Vagina (tissue), 2 donors: ENCODE results near the gene SUPT3H. TPM values are rescaled to one million over a fixed set of nuclear protein-coding genes. Genes with fewer than 3 reads are reported as not detected.
"Not testable (repeated sequence)": the region's sequence is repeated elsewhere in the genome, so short reads cannot be mapped to it uniquely, and the experiment has no call there.

ENCODE experiments used
- DNase-seq, 2 donors: peaks; one replicate each; pipeline ENCODE4 v3.0.0-alpha.2; 2017; ENCODE audit errors: extremely low spot score in 2 of 2
- H3K27ac ChIP-seq: fragments of 200-600 bp; sonication (generic); one replicate; pipeline ENCODE4 v1.5.1; 2019
- H3K27me3 ChIP-seq: fragments of 200-600 bp; sonication (generic); one replicate; pipeline ENCODE4 v1.5.1; 2019
- H3K36me3 ChIP-seq, 2 donors: fragments of 200-600 bp; sonication (generic); one replicate each; pipeline ENCODE4 v1.5.1; 2017 to 2019
- H3K4me1 ChIP-seq: fragments of 200-600 bp; sonication (generic); one replicate; pipeline ENCODE4 v1.5.1; 2019
- H3K4me3 ChIP-seq, 2 donors: fragments of 200-600 bp; sonication (generic); 1 replicate in 1 of 2; 2 replicates in 1 of 2; pipeline ENCODE4 v1.5.1; 2016 to 2019
- H3K9me3 ChIP-seq: fragments of 200-600 bp; sonication (generic); one replicate; pipeline ENCODE4 v1.5.1; 2019
- POLR2A ChIP-seq, 2 donors: fragments of 450-650 bp; IDR thresholded peaks; one replicate each; pipeline ENCODE4 v1.6.1; 2017; ENCODE audit warnings: antibody characterized with exemption in 2 of 2, mild to moderate bottlenecking in 2 of 2, moderate library complexity in 2 of 2
- POLR2AphosphoS5 ChIP-seq, 2 donors: sonication (generic); formaldehyde crosslinking; IDR thresholded peaks; one replicate each; pipeline ENCODE4 v1.9.0; 2017; ENCODE audit warnings: antibody characterized with exemption in 2 of 2, mild to moderate bottlenecking in 2 of 2, low read depth in 1 of 2; ENCODE audit not compliant: insufficient read depth in 1 of 2
- intact Hi-C: fragments of 100-400 bp; cut with DNase I; formaldehyde crosslinking; loops from one replicate; pipeline ENCODE4 v1.15.1; 2023
- total RNA-seq: library from RNA; depleted of rRNA; stranded (reverse); fragments of >200 nt; gene quantifications from one replicate; pipeline ENCODE4 v1.2.3, GENCODE V29; 2016
- TF ChIP-seq, protein P1 (sequence below), 3 experiments: fragments of 450-650 bp in 2 of 3; fragments of 200-600 bp in 1 of 3; sonication (generic) in 1 of 3; IDR thresholded peaks; one replicate each; pipeline ENCODE4 v1.5.1; 2017 to 2019; ENCODE audit warnings: antibody characterized with exemption in 3 of 3, mild to moderate bottlenecking in 2 of 3, moderate library complexity in 2 of 3

The SUPT3H gene
- total RNA-seq, 1 donor from 2014 or later = 4.2 TPM

DNA sequence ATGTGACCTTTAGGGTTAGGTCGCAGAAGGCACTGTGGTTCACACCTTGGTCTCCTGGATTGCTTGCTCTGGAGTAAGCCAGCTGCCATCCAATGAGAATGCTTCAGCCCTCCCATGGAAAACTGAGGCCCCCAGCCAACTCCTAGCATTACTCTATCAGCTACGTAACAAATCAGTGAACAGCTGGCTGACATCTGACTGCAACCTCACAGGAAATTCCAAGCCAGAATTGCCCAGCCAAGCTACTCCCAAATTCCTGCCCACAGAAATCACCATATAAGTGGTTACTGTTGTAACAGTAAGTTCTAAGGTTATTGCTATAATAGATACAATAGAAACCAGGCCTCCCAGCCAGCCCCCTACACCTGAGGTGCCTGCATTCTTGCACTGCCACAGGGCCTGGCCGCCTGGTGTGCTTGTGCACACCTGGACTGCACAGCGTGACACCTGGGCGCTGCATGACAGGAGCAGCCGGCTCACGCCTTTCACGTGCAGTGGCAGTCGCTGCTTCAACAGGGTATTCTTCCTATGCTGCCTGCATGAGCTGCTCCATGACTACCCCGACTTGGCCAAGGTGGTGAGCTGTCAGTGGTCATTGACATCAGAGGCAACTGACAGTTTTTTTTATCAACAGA, 479.3 kb downstream of the SUPT3H start:
- H3K4me3 ChIP-seq = no peak overlapping the region
- H3K4me1 ChIP-seq = no peaks in the 10 kb centered on the region
- intact Hi-C loops = no loop called here
- no peaks in the 10 kb centered on the region for H3K9me3 ChIP-seq
- DNase-seq = no peak
- H3K27me3 ChIP-seq = no peaks in the 10 kb centered on the region
- no peak overlapping the region for H3K27ac ChIP-seq
- no peaks in the 10 kb centered on the region for H3K36me3 ChIP-seq
- TF ChIP-seq POLR2AphosphoS5 (IDR thresholded peaks at IDR 0.05; ENCODE audit: insufficient read depth in 1 of 2, low read depth in 1 of 2) (no peak), POLR2A (IDR thresholded peaks at IDR 0.05) (no peak)
- TF ChIP-seq, protein P1, sequence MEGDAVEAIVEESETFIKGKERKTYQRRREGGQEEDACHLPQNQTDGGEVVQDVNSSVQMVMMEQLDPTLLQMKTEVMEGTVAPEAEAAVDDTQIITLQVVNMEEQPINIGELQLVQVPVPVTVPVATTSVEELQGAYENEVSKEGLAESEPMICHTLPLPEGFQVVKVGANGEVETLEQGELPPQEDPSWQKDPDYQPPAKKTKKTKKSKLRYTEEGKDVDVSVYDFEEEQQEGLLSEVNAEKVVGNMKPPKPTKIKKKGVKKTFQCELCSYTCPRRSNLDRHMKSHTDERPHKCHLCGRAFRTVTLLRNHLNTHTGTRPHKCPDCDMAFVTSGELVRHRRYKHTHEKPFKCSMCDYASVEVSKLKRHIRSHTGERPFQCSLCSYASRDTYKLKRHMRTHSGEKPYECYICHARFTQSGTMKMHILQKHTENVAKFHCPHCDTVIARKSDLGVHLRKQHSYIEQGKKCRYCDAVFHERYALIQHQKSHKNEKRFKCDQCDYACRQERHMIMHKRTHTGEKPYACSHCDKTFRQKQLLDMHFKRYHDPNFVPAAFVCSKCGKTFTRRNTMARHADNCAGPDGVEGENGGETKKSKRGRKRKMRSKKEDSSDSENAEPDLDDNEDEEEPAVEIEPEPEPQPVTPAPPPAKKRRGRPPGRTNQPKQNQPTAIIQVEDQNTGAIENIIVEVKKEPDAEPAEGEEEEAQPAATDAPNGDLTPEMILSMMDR (IDR thresholded peaks at IDR 0.05) = no peak

DNA sequence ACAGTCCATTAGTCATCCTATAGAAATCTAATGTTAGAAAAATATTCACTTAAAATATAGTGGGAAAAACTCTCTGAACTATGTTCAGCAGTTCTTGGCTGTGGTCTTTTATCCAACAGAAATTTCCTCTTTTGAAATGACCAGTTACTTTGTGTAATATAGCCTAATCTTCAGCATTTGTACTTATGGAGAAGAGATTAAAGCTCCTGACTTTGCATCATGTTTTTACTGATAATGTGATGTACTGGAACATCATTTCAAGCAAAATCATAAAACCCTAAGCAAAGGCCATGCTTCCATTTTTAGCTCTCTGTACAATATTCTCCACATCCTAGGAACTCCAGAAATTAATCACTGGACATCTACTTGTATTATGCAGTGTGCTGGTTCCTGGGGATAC, 480.4 kb downstream of the SUPT3H start:
- H3K4me1 ChIP-seq = no peaks in the 10 kb centered on the region
- H3K27me3 ChIP-seq = no peaks in the 10 kb centered on the region
- no peak for DNase-seq
- H3K9me3 ChIP-seq = no peaks in the 10 kb centered on the region
- intact Hi-C loops = no loop called here
- TF ChIP-seq, protein P1 (IDR thresholded peaks at IDR 0.05) = no peak
- no peak for TF ChIP-seq POLR2A (IDR thresholded peaks at IDR 0.05)
- no peak for TF ChIP-seq POLR2AphosphoS5 (IDR thresholded peaks at IDR 0.05; ENCODE audit: insufficient read depth in 1 of 2, low read depth in 1 of 2)
- no peak overlapping the region for H3K4me3 ChIP-seq
- no peaks in the 10 kb centered on the region for H3K36me3 ChIP-seq
- H3K27ac ChIP-seq = no peak overlapping the region

- Histone ChIP-seq H3K27me3 (no peaks in the 10 kb centered on the region), H3K36me3 (no peaks in the 10 kb centered on the region), H3K9me3 (no peaks in the 10 kb centered on the region), H3K4me1 (no peaks in the 10 kb centered on the region), H3K4me3 (no peak overlapping the region), H3K27ac (no peak overlapping the region)
- TF ChIP-seq POLR2AphosphoS5 (IDR thresholded peaks at IDR 0.05; ENCODE audit: insufficient read depth in 1 of 2, low read depth in 1 of 2) = no peak
- DNase-seq = no peak
- intact Hi-C loops = no loop called here
These were observed 481.0 kb downstream of the SUPT3H start for GRCh38 chr6:44896701-44897100.

DNA sequence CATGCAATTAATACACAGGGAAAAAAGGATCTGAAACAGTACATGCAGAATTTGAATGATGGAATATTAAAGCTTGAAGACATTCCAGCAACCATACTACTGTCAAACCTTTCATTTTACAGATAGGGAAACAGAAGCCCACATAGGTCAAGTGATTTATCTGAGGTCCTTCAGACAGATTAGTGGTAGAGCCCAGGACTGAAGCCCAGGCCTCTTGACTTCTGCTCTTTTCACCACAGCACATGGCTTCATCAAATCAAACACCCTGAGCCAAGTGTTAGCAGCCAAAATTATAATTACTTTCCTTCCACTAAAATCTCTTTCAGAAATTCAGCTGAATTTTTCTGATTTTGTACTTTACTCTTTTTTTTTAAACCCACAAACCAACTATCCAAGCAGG, 485.2 kb downstream of the SUPT3H start:
- TF ChIP-seq POLR2AphosphoS5 (IDR thresholded peaks at IDR 0.05; ENCODE audit: insufficient read depth in 1 of 2, low read depth in 1 of 2) = no peak
- TF ChIP-seq, protein P1 (IDR thresholded peaks at IDR 0.05) = no peak
- no peak for TF ChIP-seq POLR2A (IDR thresholded peaks at IDR 0.05)
- DNase-seq = no peak
- Histone ChIP-seq H3K27ac (no peak overlapping the region), H3K9me3 (no peaks in the 10 kb centered on the region), H3K4me1 (no peaks in the 10 kb centered on the region), H3K4me3 (no peak overlapping the region), H3K36me3 (no peaks in the 10 kb centered on the region), H3K27me3 (no peaks in the 10 kb centered on the region)
- intact Hi-C loops = no loop called here

GRCh38 chr6:44879071-44879470, 498.7 kb downstream of the SUPT3H start:
- H3K4me1 ChIP-seq, DNase-seq, intact Hi-C loops, H3K36me3 ChIP-seq, H3K9me3 ChIP-seq, H3K27me3 ChIP-seq, H3K27ac ChIP-seq, H3K4me3 ChIP-seq: not testable (repeated sequence)

DNA sequence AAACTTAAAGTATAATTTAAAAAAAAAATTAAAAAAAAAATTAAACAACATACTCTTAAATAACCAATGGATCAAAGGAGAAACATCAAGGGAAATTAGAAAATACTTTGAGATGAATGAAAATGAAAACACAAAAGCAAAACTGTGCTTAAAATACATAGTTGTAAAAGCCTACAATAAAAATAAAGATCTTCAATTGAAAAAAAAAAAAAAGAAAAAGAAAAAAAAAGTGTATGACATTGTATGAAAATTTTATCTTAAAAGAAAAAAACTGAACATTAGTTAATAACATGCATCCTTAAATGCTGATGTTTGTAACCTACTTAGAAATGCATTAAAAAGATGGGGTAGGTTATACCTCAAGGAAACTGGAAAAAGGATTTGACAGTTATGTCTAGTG, 501.1 kb downstream of the SUPT3H start:
- H3K27me3 ChIP-seq, H3K4me3 ChIP-seq, H3K9me3 ChIP-seq, H3K36me3 ChIP-seq, H3K4me1 ChIP-seq, DNase-seq, H3K27ac ChIP-seq, intact Hi-C loops: not testable (repeated sequence)
